LNCaP clone FGC (cell line): ENCODE results near the gene HSPA2.
A peak's percentile ranks its signal among the peaks of the same experiment; 100 is the strongest.

ENCODE experiments used
- DNase-seq: peaks from one replicate; pipeline ENCODE4 v3.0.0-alpha.2; 2011; ENCODE audit warnings: low read depth
- H3K4me3 ChIP-seq: 2 replicates; pipeline ENCODE4 v1.5.1; 2011; ENCODE audit warnings: mild to moderate bottlenecking, low read depth, low read length, control low read depth
- CTCF ChIP-seq: IDR thresholded peaks from 2 replicates; pipeline ENCODE4 v1.5.1; 2012; ENCODE audit warnings: mild to moderate bottlenecking; ENCODE audit not compliant: control insufficient read depth, insufficient read depth; ENCODE audit errors: extremely low read depth

The HSPA2 gene

GRCh38 chr14:64506721-64507120, 33.8 kb upstream of the HSPA2 start:
- TF ChIP-seq CTCF, result no peak
- DNase-seq, result no peak
- H3K4me3 ChIP-seq, result no peak overlapping the region

- no peak for TF ChIP-seq CTCF
- no peak for DNase-seq
- no peak overlapping the region for H3K4me3 ChIP-seq
Measured at GRCh38 chr14:64507376-64508156, 33.0 kb upstream of the HSPA2 start.

GRCh38 chr14:64508215-64508776, 32.2 kb upstream of the HSPA2 start:
- H3K4me3 ChIP-seq, result no peak overlapping the region
- DNase-seq, result no peak

GRCh38 chr14:64509036-64509435, 31.5 kb upstream of the HSPA2 start:
- no peak overlapping the region for H3K4me3 ChIP-seq
- DNase-seq, result no peak
- no peak for TF ChIP-seq CTCF

More at GRCh38 chr14:64508215-64508776, 32.2 kb upstream of the HSPA2 start:
- TF ChIP-seq CTCF, result no peak

GRCh38 chr14:64510825-64511671, 29.5 kb upstream of the HSPA2 start:
- DNase-seq, result no peak
- peak; percentile 87 for TF ChIP-seq CTCF
- H3K4me3 ChIP-seq, result no peak overlapping the region

GRCh38 chr14:64513271-64513670, 27.3 kb upstream of the HSPA2 start:
- H3K4me3 ChIP-seq, result no peak overlapping the region
- TF ChIP-seq CTCF, result no peak
- peak; percentile 51 for DNase-seq
